Measurements from ENCODE around the gene TMEM134. TPM values are rescaled to one million over a fixed set of nuclear protein-coding genes. Genes with fewer than 3 reads are reported as not detected.

Gene TMEM134
- total RNA-seq, 1 experiment from 2014 or later = 99.7 TPM

DNA sequence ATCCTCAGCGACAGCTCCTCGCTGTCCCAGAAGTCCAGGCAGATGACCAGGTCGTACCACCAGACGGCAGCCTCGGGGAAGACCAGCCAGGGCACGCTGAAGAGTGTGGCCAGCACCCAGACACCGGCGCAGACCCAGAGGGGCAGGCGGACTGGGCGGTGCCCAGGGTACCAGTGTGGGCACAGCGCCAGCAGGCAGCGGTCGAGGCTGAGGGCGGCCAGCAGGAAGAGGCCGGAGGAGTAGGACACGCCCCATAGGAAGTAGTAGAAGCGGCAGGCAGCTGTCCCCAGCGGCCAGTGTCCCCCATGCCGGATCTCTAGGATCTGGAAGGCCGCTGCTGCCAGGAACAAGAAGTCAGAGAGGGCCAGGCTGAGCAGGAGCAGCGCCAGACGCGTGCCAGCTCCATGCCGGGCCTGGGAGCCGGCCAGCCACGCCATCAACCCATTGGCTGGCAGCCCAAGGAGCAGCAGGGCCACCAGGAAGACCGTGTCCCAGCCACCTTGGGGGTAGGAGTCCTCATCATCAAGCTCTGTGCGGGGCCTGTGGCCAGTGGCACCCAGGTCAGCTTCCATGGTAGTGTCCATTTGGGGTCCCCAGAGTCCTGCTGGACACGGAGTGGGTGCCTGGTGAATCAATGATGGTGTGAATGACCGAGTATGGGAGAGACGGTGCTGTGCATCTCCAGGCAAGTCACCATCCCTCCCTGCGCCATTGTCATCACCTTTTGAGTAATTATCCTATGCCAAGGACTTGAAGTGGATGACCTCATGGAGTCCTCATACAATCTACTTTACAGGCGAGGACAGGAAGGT is 16.7 kb downstream of the TMEM134 start, which contains the start of gene GPR152:
GPR152 (minus strand) TSS at position 589 of the 812 bp plus-strand sequence; CDS start at position 584, 5 bp downstream.
- H3K9ac ChIP-seq (ENCODE audit: low read length) = no peak within 1 kb of the TSS
- H3K79me2 ChIP-seq (ENCODE audit: low read length) = no peaks in the 10 kb centered on the region
- H3K4me1 ChIP-seq (ENCODE audit: low read length) = peaks cover 5% of the 10 kb centered on the region
- no peak within 1 kb of the TSS for H3K27ac ChIP-seq (ENCODE audit: low read length)
- H2AFZ ChIP-seq (ENCODE audit: low read length) = no peak within 1 kb of the TSS
- H3K4me2 ChIP-seq (ENCODE audit: low read depth, low read length, poor library complexity, severe bottlenecking) = no peak within 1 kb of the TSS
- H4K20me1 ChIP-seq (ENCODE audit: insufficient read depth, low read depth, low read length) = no peaks in the 10 kb centered on the region
- H3K9me3 ChIP-seq (ENCODE audit: low read length) = no peaks in the 10 kb centered on the region
- no peaks in the 10 kb centered on the region for H3K36me3 ChIP-seq (ENCODE audit: insufficient read depth, low read length)
- no peaks in the 10 kb centered on the region for H3K27me3 ChIP-seq (ENCODE audit: low read length)
- no peaks in the 10 kb centered on the region for H3K9me2 ChIP-seq (replicated peaks; ENCODE audit: insufficient read depth, low read length)
- no peak for DNase-seq
- no peak within 1 kb of the TSS for H3K4me3 ChIP-seq (ENCODE audit: low read length)

GRCh38 chr11:67451658-67451976 is 17.4 kb downstream of the TMEM134 start:
- no peak overlapping the region for H3K4me2 ChIP-seq (ENCODE audit: low read depth, low read length, poor library complexity, severe bottlenecking)
- H3K4me3 ChIP-seq (ENCODE audit: low read length) = no peak overlapping the region
- H3K4me1 ChIP-seq (ENCODE audit: low read length) = peaks cover 8% of the 10 kb centered on the region
- H3K79me2 ChIP-seq (ENCODE audit: low read length) = no peaks in the 10 kb centered on the region
- no peak overlapping the region for H3K9ac ChIP-seq (ENCODE audit: low read length)
- H3K27ac ChIP-seq (ENCODE audit: low read length) = no peak overlapping the region
- H3K27me3 ChIP-seq (ENCODE audit: low read length) = no peaks in the 10 kb centered on the region
- no peaks in the 10 kb centered on the region for H3K36me3 ChIP-seq (ENCODE audit: insufficient read depth, low read length)
- no peaks in the 10 kb centered on the region for H3K9me3 ChIP-seq (ENCODE audit: low read length)
- no peak overlapping the region for H2AFZ ChIP-seq (ENCODE audit: low read length)
- H3K9me2 ChIP-seq (replicated peaks; ENCODE audit: insufficient read depth, low read length) = no peaks in the 10 kb centered on the region
- H4K20me1 ChIP-seq (ENCODE audit: insufficient read depth, low read depth, low read length) = no peaks in the 10 kb centered on the region
- no peak for DNase-seq

- Histone ChIP-seq H3K79me2 (ENCODE audit: low read length) (no peaks in the 10 kb centered on the region), H4K20me1 (ENCODE audit: insufficient read depth, low read depth, low read length) (no peaks in the 10 kb centered on the region), H3K4me1 (ENCODE audit: low read length) (peaks cover 12% of the 10 kb centered on the region), H3K27me3 (ENCODE audit: low read length) (no peaks in the 10 kb centered on the region), H3K9me3 (ENCODE audit: low read length) (no peaks in the 10 kb centered on the region), H3K36me3 (ENCODE audit: insufficient read depth, low read length) (no peaks in the 10 kb centered on the region), H3K9me2 (replicated peaks; ENCODE audit: insufficient read depth, low read length) (no peaks in the 10 kb centered on the region), H3K4me2 (ENCODE audit: low read depth, low read length, poor library complexity, severe bottlenecking) (no peak overlapping the region), H2AFZ (ENCODE audit: low read length) (no peak overlapping the region), H3K9ac (ENCODE audit: low read length) (no peak overlapping the region), H3K4me3 (ENCODE audit: low read length) (no peak overlapping the region), H3K27ac (ENCODE audit: low read length) (no peak overlapping the region)
- DNase-seq = no peak
Observed at GRCh38 chr11:67450796-67451657, 18.0 kb downstream of the TMEM134 start.

- no peak overlapping the region for H3K27ac ChIP-seq (ENCODE audit: low read length)
- peaks cover 25% of the 10 kb centered on the region for H3K4me1 ChIP-seq (ENCODE audit: low read length)
- H3K36me3 ChIP-seq (ENCODE audit: insufficient read depth, low read length) = no peaks in the 10 kb centered on the region
- no peaks in the 10 kb centered on the region for H3K79me2 ChIP-seq (ENCODE audit: low read length)
- H3K9me3 ChIP-seq (ENCODE audit: low read length) = no peaks in the 10 kb centered on the region
- no peaks in the 10 kb centered on the region for H4K20me1 ChIP-seq (ENCODE audit: insufficient read depth, low read depth, low read length)
- H3K4me2 ChIP-seq (ENCODE audit: low read depth, low read length, poor library complexity, severe bottlenecking) = no peak overlapping the region
- no peak overlapping the region for H2AFZ ChIP-seq (ENCODE audit: low read length)
- no peak overlapping the region for H3K9ac ChIP-seq (ENCODE audit: low read length)
- no peak overlapping the region for H3K4me3 ChIP-seq (ENCODE audit: low read length)
- DNase-seq = no peak
- no peaks in the 10 kb centered on the region for H3K27me3 ChIP-seq (ENCODE audit: low read length)
- H3K9me2 ChIP-seq (replicated peaks; ENCODE audit: insufficient read depth, low read length) = no peaks in the 10 kb centered on the region
Observed at GRCh38 chr11:67449116-67449844, 19.8 kb downstream of the TMEM134 start.

- H3K4me1 ChIP-seq (ENCODE audit: low read length) = peaks cover 33% of the 10 kb centered on the region
- H3K27me3 ChIP-seq (ENCODE audit: low read length) = no peaks in the 10 kb centered on the region
- no peak overlapping the region for H3K4me2 ChIP-seq (ENCODE audit: low read depth, low read length, poor library complexity, severe bottlenecking)
- H2AFZ ChIP-seq (ENCODE audit: low read length) = no peak overlapping the region
- H3K9ac ChIP-seq (ENCODE audit: low read length) = no peak overlapping the region
- no peaks in the 10 kb centered on the region for H3K36me3 ChIP-seq (ENCODE audit: insufficient read depth, low read length)
- no peak for DNase-seq
- H3K9me2 ChIP-seq (replicated peaks; ENCODE audit: insufficient read depth, low read length) = no peaks in the 10 kb centered on the region
- no peak overlapping the region for H3K4me3 ChIP-seq (ENCODE audit: low read length)
- H4K20me1 ChIP-seq (ENCODE audit: insufficient read depth, low read depth, low read length) = no peaks in the 10 kb centered on the region
- H3K27ac ChIP-seq (ENCODE audit: low read length) = no peak overlapping the region
- H3K79me2 ChIP-seq (ENCODE audit: low read length) = no peaks in the 10 kb centered on the region
- H3K9me3 ChIP-seq (ENCODE audit: low read length) = no peaks in the 10 kb centered on the region
Observed at GRCh38 chr11:67448220-67448609, 20.8 kb downstream of the TMEM134 start.

DNA sequence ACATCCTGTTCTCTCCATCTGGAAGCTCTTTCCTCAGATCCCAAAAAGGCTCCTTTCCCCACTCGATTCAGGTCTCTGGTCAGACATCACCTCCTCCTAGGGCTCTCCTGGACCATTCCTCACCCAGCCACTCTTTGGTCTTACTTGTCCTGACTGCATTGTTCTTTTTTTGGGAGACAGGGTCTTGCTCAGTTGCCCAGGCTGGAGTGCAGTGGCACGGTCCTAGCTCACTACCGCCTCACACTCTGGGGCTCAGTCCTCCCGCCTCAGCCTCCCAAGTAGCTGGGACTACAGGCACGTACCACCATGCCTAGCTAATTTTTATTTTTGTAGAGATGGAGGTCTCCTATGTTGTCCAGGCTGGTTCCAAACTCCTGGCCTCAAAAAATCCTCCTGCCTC is 23.5 kb downstream of the TMEM134 start:
- no peaks in the 10 kb centered on the region for H3K27me3 ChIP-seq (ENCODE audit: low read length)
- no peak overlapping the region; the same call in 1 of the 2 replicates for H3K4me3 ChIP-seq (ENCODE audit: low read length)
- H3K9me3 ChIP-seq (ENCODE audit: low read length) = no peaks in the 10 kb centered on the region
- no peak overlapping the region for H2AFZ ChIP-seq (ENCODE audit: low read length)
- DNase-seq = peak; percentile 36
- no peak overlapping the region for H3K9ac ChIP-seq (ENCODE audit: low read length)
- H3K4me2 ChIP-seq (ENCODE audit: low read depth, low read length, poor library complexity, severe bottlenecking) = peak overlapping the region; percentile 96
- no peak overlapping the region for H3K27ac ChIP-seq (ENCODE audit: low read length)
- H4K20me1 ChIP-seq (ENCODE audit: insufficient read depth, low read depth, low read length) = no peaks in the 10 kb centered on the region
- peaks cover 41% of the 10 kb centered on the region for H3K4me1 ChIP-seq (ENCODE audit: low read length)
- no peaks in the 10 kb centered on the region for H3K9me2 ChIP-seq (replicated peaks; ENCODE audit: insufficient read depth, low read length)
- no peaks in the 10 kb centered on the region for H3K36me3 ChIP-seq (ENCODE audit: insufficient read depth, low read length)
- no peaks in the 10 kb centered on the region for H3K79me2 ChIP-seq (ENCODE audit: low read length)

DNA sequence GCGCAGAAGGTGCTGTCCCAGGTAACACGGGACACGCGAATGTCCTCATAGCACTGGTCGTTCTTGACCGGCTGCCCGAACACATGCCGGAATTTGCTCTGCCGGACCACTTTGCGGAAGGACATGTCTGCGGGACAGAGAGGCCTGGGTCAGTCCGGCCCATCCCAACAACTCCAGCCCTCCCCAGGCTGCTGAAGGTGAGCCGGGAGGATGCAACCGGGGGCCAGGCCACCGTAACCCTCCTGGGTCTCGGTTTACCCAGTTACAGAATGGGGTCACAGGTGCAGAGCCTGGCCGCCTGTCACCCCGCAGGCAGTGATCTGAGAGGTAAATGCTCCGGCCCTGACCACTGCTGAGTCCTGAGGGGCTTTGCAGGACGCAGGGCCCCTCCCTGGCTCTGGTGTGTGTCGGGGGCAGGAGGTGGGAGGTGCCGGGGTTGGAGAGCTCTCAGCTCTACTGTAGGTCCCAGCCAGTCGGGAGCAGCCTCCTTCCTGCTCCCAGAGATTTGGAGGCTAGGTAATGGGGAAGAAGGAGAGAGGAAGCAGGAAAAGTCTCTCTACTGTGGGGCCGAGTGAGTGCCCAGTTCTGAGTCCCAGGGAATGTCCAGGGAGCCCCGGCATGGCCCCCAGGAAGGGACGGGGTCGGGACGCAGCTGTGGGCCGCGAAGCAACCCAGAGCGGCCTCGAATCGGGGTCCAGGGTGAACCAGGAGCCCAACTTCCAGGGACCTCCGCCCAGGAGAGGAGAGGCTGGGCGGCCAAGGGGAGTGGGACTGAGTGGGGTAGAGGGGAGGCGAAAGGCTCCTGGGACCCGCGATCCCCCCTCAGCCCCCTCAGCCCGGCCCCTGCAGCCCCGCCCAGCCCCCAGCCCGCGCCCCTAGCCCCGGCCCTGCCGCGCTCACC is 26.3 kb downstream of the TMEM134 start:
- no peaks in the 10 kb centered on the region for H3K27me3 ChIP-seq (ENCODE audit: low read length)
- H3K4me2 ChIP-seq (ENCODE audit: low read depth, low read length, poor library complexity, severe bottlenecking) = peak overlapping the region; percentile 96
- H3K36me3 ChIP-seq (ENCODE audit: insufficient read depth, low read length) = no peaks in the 10 kb centered on the region
- no peaks in the 10 kb centered on the region for H3K9me3 ChIP-seq (ENCODE audit: low read length)
- no peaks in the 10 kb centered on the region for H4K20me1 ChIP-seq (ENCODE audit: insufficient read depth, low read depth, low read length)
- DNase-seq = peak; percentile 64
- H2AFZ ChIP-seq (ENCODE audit: low read length) = no peak overlapping the region
- H3K9me2 ChIP-seq (replicated peaks; ENCODE audit: insufficient read depth, low read length) = no peaks in the 10 kb centered on the region
- H3K4me3 ChIP-seq (ENCODE audit: low read length) = peak overlapping the region; percentile 71
- H3K79me2 ChIP-seq (ENCODE audit: low read length) = peaks cover 10% of the 10 kb centered on the region; the same call in 1 of the 2 replicates
- H3K27ac ChIP-seq (ENCODE audit: low read length) = peak overlapping the region; percentile 92
- H3K4me1 ChIP-seq (ENCODE audit: low read length) = peaks cover 60% of the 10 kb centered on the region
- H3K9ac ChIP-seq (ENCODE audit: low read length) = peak overlapping the region; percentile 75
